ENCODE results near the gene DLG2.

The DLG2 gene

DNA sequence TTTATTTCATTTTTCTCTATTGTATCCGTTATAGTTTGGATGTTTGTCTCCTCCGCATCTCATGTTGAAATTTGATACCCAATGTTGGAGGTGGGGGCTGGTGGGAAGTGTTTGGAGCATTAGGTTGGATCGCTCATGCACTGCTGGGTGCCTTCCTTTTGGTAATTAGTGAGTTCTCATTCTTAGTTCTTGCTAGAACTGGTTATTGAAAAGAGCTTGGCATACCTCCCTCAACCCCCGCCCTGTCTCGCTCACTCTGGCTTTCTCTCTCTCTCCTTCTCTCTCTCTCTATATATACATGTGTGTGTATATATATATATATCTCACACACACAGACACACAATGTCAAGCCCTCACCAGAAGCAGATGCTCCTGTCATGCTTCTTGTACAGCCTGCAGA is 978.7 kb downstream of the DLG2 start:
- no peak for DNase-seq (ENCODE audit: extremely low read depth, low read depth)
- no peak for TF ChIP-seq CTCF (IDR thresholded peaks at IDR 0.05; ENCODE audit: low read depth, low read length)

- TF ChIP-seq CTCF (IDR thresholded peaks at IDR 0.05; ENCODE audit: low read depth, low read length): no peak
Observed at GRCh38 chr11:84645988-84646694, 981.0 kb downstream of the DLG2 start.

GRCh38 chr11:84642500-84642899 is 984.6 kb downstream of the DLG2 start:
- DNase-seq (ENCODE audit: extremely low read depth, low read depth): no peak
- TF ChIP-seq CTCF (IDR thresholded peaks at IDR 0.05; ENCODE audit: low read depth, low read length): no peak

More at GRCh38 chr11:84645988-84646694, 981.0 kb downstream of the DLG2 start:
- DNase-seq (ENCODE audit: extremely low read depth, low read depth): no peak

GRCh38 chr11:84634309-84634708 is 992.8 kb downstream of the DLG2 start:
- no peak for DNase-seq (ENCODE audit: extremely low read depth, low read depth)
- no peak for TF ChIP-seq CTCF (IDR thresholded peaks at IDR 0.05; ENCODE audit: low read depth, low read length)

GRCh38 chr11:84628871-84629620 is 998.1 kb downstream of the DLG2 start:
- no peak for TF ChIP-seq CTCF (IDR thresholded peaks at IDR 0.05; ENCODE audit: low read depth, low read length)
- DNase-seq (ENCODE audit: extremely low read depth, low read depth): no peak

- DNase-seq (ENCODE audit: extremely low read depth, low read depth): no peak
- no peak for TF ChIP-seq CTCF (IDR thresholded peaks at IDR 0.05; ENCODE audit: low read depth, low read length)
Observed at GRCh38 chr11:84626256-84626655, 1000.9 kb downstream of the DLG2 start.

DNA sequence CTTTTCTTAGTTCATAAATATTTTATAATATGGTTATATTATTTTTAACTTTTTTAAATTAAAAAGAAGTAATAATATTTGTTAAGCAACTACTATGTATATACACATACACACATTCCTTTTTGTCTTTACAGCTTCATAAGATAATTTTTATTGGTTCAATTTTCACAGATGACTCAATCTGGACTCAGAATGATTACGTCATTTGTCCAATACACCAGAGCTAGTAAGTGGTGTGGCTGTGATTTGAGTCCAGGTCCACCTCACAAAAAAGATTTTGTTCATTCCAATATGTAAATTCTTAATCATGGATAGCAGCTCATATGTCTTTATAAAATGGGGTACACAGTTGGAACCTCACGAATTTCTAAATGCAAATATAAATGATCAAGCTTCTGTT is 1014.5 kb downstream of the DLG2 start:
- TF ChIP-seq CTCF (IDR thresholded peaks at IDR 0.05; ENCODE audit: low read depth, low read length): no peak
- no peak for DNase-seq (ENCODE audit: extremely low read depth, low read depth)
